RKO (cell line): ENCODE measurements around the gene KRTAP5-3.
"Not testable (repeated sequence)": the region's sequence is repeated elsewhere in the genome, so short reads cannot be mapped to it uniquely, and the experiment has no call there.

Source experiments
- DNase-seq: peaks from one replicate; pipeline ENCODE4 v3.0.0-alpha.2; 2016; ENCODE audit warnings: low spot score

KRTAP5-3 gene

GRCh38 chr11:1608363-1608762, at the start of gene KRTAP5-3:
TSS of gene KRTAP5-3 (minus strand) at chr11:1608463. CDS start at chr11:1608385, 78 bp downstream.
- DNase-seq: no peak

GRCh38 chr11:1656670-1657069, 48.4 kb upstream of the KRTAP5-3 start:
- DNase-seq: no peak

GRCh38 chr11:1656061-1656441, 47.8 kb upstream of the KRTAP5-3 start:
- no peak for DNase-seq

- no peak for DNase-seq
Measured at GRCh38 chr11:1655168-1656060, 47.2 kb upstream of the KRTAP5-3 start.

GRCh38 chr11:1654388-1655167, 46.3 kb upstream of the KRTAP5-3 start:
- no peak for DNase-seq

GRCh38 chr11:1653541-1654387, 45.5 kb upstream of the KRTAP5-3 start:
- DNase-seq: no peak

GRCh38 chr11:1652771-1653540, 44.7 kb upstream of the KRTAP5-3 start:
- DNase-seq: peak; percentile 60

GRCh38 chr11:1652442-1652770, 44.1 kb upstream of the KRTAP5-3 start:
- no peak for DNase-seq

- DNase-seq: no peak
Measured at GRCh38 chr11:1652026-1652425, 43.8 kb upstream of the KRTAP5-3 start.

GRCh38 chr11:1651411-1651980, 43.2 kb upstream of the KRTAP5-3 start:
- DNase-seq: no peak

GRCh38 chr11:1650918-1651262, 42.6 kb upstream of the KRTAP5-3 start:
- DNase-seq: no peak

GRCh38 chr11:1650034-1650917, 42.0 kb upstream of the KRTAP5-3 start:
- no peak for DNase-seq

GRCh38 chr11:1648653-1649420, 40.6 kb upstream of the KRTAP5-3 start:
- no peak for DNase-seq

- DNase-seq: no peak
Measured at GRCh38 chr11:1647901-1648652, 39.8 kb upstream of the KRTAP5-3 start.

GRCh38 chr11:1646540-1646939, 38.3 kb upstream of the KRTAP5-3 start:
- DNase-seq: not testable (repeated sequence)

- DNase-seq: no peak
Measured at GRCh38 chr11:1645357-1645821, 37.1 kb upstream of the KRTAP5-3 start.

- no peak for DNase-seq
Measured at GRCh38 chr11:1644601-1645356, 36.5 kb upstream of the KRTAP5-3 start.

GRCh38 chr11:1643146-1643690, 35.0 kb upstream of the KRTAP5-3 start:
- DNase-seq: no peak
